HG02840 (cell line): ENCODE data around the gene CDH13.

ENCODE experiments used
- ATAC-seq: cut with Tn5 transposase; IDR thresholded peaks from one replicate; pipeline ENCODE4 v1.9.1; 2021; ENCODE audit warnings: mild to moderate bottlenecking, moderate library complexity, moderate number of reproducible peaks; ENCODE audit not compliant: unreplicated experiment, low FRiP score

The CDH13 gene

GRCh38 chr16:83308414-83308813, 681.6 kb downstream of the CDH13 start:
- ATAC-seq = no peak

GRCh38 chr16:83310816-83311215, 684.0 kb downstream of the CDH13 start:
- ATAC-seq = no peak

- ATAC-seq = no peak
Observed at GRCh38 chr16:83312015-83312717, 685.4 kb downstream of the CDH13 start.

GRCh38 chr16:83312718-83313245, 686.0 kb downstream of the CDH13 start:
- ATAC-seq = no peak

- ATAC-seq = no peak
Observed at GRCh38 chr16:83315271-83315670, 688.5 kb downstream of the CDH13 start.

- no peak for ATAC-seq
Observed at GRCh38 chr16:83316458-83316857, 689.7 kb downstream of the CDH13 start.

- ATAC-seq = no peak
Observed at GRCh38 chr16:83318390-83318789, 691.6 kb downstream of the CDH13 start.

- ATAC-seq = no peak
Observed at GRCh38 chr16:83328936-83329335, 702.2 kb downstream of the CDH13 start.

- ATAC-seq = no peak
Observed at GRCh38 chr16:83329441-83329840, 702.7 kb downstream of the CDH13 start.

GRCh38 chr16:83330251-83330650, 703.5 kb downstream of the CDH13 start:
- no peak for ATAC-seq

- no peak for ATAC-seq
Observed at GRCh38 chr16:83335076-83335475, 708.3 kb downstream of the CDH13 start.

GRCh38 chr16:83336603-83337002, 709.8 kb downstream of the CDH13 start:
- ATAC-seq = no peak

GRCh38 chr16:83338138-83338537, 711.4 kb downstream of the CDH13 start:
- no peak for ATAC-seq

GRCh38 chr16:83338941-83339340, 712.2 kb downstream of the CDH13 start:
- ATAC-seq = no peak

GRCh38 chr16:83343935-83344366, 717.2 kb downstream of the CDH13 start:
- no peak for ATAC-seq

GRCh38 chr16:83345846-83346640, 719.3 kb downstream of the CDH13 start:
- ATAC-seq = no peak

- ATAC-seq = no peak
Observed at GRCh38 chr16:83348991-83349390, 722.2 kb downstream of the CDH13 start.

GRCh38 chr16:83350481-83350880, 723.7 kb downstream of the CDH13 start:
- no peak for ATAC-seq

- ATAC-seq = no peak
Observed at GRCh38 chr16:83351846-83352245, 725.1 kb downstream of the CDH13 start.

- no peak for ATAC-seq
Observed at GRCh38 chr16:83353241-83353640, 726.5 kb downstream of the CDH13 start.

- no peak for ATAC-seq
Observed at GRCh38 chr16:83354015-83354414, 727.2 kb downstream of the CDH13 start.
